ENCODE results near the gene BBIP1. TPM values are rescaled to one million over a fixed set of nuclear protein-coding genes. Genes with fewer than 3 reads are reported as not detected.

BBIP1 gene
- total and polyA plus RNA-seq, 4 experiments from 2014 or later: 24.4 to 46.8 (median 35.7) TPM

DNA sequence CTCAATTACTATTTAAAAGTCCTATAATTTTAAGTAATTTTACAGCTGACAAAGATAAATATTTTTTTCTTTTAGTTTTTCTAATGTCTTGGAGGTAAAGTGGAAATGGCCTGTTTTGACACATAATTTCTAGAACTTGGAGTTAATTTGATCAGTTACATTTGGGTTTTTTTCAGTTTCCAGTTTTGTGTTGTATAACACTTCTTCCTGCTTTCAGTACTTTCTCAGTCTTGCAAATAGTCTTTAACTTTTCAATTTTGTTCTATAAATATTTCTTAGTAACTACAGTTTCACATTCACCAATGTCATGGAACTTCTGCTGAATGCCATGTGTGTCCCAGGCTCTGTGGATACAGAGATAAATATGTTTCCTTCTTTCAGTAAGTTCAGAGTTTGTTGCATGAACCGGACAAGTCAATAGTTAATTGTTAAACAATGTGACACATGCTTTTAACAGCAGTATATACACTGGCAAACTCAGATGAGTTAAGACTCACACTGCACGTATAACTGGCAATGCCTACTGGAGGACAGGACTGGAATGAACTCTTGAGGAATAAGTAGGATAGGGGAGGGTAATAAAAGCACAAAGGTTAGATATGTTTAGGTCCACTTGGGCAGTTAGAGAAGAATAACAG, 5.0 kb upstream of the BBIP1 start:
- H3K4me3 ChIP-seq (ENCODE audit: low read length in 2 of 2): no peak overlapping the region
- H3K27me3 ChIP-seq (ENCODE audit: insufficient read depth, low read length): no peaks in the 10 kb centered on the region
- no peak overlapping the region for H3K27ac ChIP-seq (ENCODE audit: low read depth, low read length)
- peaks cover 72% of the 10 kb centered on the region for H3K4me1 ChIP-seq (ENCODE audit: insufficient read depth, low read length)
- Mint-ChIP-seq H3K27me3 (no peaks in the 10 kb centered on the region), H3K4me1 (peaks cover 33 to 68% (median 47%) of the 10 kb centered on the region in 4 donors), H3K36me3 (peaks cover 0 to 11% of the 10 kb centered on the region in 2 donors), H3K4me3 (peak overlapping the region in 3 of 8 donors; percentile 22 to 37 (median 36)), H3K9me3 (peaks cover 0 to 1% (median 0%) of the 10 kb centered on the region in 8 donors), H3K27ac (peak overlapping the region in 1 of 7 donors; percentile 64)
- H3K36me3 ChIP-seq (ENCODE audit: insufficient read depth, low read length): no peaks in the 10 kb centered on the region
- intact Hi-C loops (cut with micrococcal nuclease): no loop called here
- ChIA-PET CTCF (ENCODE audit: partially characterized antibody) (no interaction called here), POLR2A (ENCODE audit: partially characterized antibody) (no interaction called here)
- DNase-seq: no peak
- H3K9me3 ChIP-seq (ENCODE audit: control insufficient read depth in 1 of 2, low read length in 2 of 2): no peaks in the 10 kb centered on the region

- Mint-ChIP-seq H3K9me3 (peaks cover 0 to 2% (median 0%) of the 10 kb centered on the region in 8 donors), H3K36me3 (peaks cover 0 to 33% of the 10 kb centered on the region in 2 donors), H3K27me3 (no peaks in the 10 kb centered on the region), H3K4me3 (peak overlapping the region; percentile 91 to 98 (median 92)), H3K27ac (peak overlapping the region; percentile 76 to 97 (median 89)), H3K4me1 (peaks cover 32 to 71% (median 42%) of the 10 kb centered on the region in 4 donors)
- H3K27me3 ChIP-seq (ENCODE audit: insufficient read depth, low read length): no peaks in the 10 kb centered on the region
- peaks cover 51% of the 10 kb centered on the region for H3K4me1 ChIP-seq (ENCODE audit: insufficient read depth, low read length)
- no peaks in the 10 kb centered on the region for H3K36me3 ChIP-seq (ENCODE audit: insufficient read depth, low read length)
- peak in 4 of 5 donors; percentile 8 to 43 (median 18) for DNase-seq
- CTCF ChIA-PET (ENCODE audit: partially characterized antibody): interaction anchor here (1.4 kb wide), 1 partner anchor 152 kb away, joined by 3 read pairs; no protein-coding TSS in a partner anchor
- POLR2A ChIA-PET (ENCODE audit: partially characterized antibody): interaction anchor here (1.0 to 2.4 kb wide), 4 partner anchors 9 to 353 kb away, joined by 3 to 7 read pairs (median 4); partner anchors contain the start of gene SMC3
- no peaks in the 10 kb centered on the region for H3K9me3 ChIP-seq (ENCODE audit: control insufficient read depth in 1 of 2, low read length in 2 of 2)
- intact Hi-C loops (cut with micrococcal nuclease): loop anchor here (1.0 to 5.0 kb wide), 7 partner anchors 27 to 913 kb away; partner anchors contain the start of genes ADD3 and SMNDC1
- H3K27ac ChIP-seq (ENCODE audit: low read depth, low read length): peak overlapping the region; percentile 99
- H3K4me3 ChIP-seq (ENCODE audit: low read length in 2 of 2): peak overlapping the region; percentile 54 to 55
These were observed 1.2 kb upstream of the BBIP1 start for GRCh38 chr10:110919971-110920881.

GRCh38 chr10:110919349-110919931, 460 bp upstream of the BBIP1 start, which contains the start of gene SHOC2:
SHOC2 (plus strand) TSS chr10:110919604; CDS start chr10:110964359, 44,755 bp downstream.
- intact Hi-C loops (cut with micrococcal nuclease): loop anchor here (1.0 to 5.0 kb wide), 7 partner anchors 27 to 912 kb away; partner anchors contain the start of genes ADD3 and SMNDC1

DNA sequence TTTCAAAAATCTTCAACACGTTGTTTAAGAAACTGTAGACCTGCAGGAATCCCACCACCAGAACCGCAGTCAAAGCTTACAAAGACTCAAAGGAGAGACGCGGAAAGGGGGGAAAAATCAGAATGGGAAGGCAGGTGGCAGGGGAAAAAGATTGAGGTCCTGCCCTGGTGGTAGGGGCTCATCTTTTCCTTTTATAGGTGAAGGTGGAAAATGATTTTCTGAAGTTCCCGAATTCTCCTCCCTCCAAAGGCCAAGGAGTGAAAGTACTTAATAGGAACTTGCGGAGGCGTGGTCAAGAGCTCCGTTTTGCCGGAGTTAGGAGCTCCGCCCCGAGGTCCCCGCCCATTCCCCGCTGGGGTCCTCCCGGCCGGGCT, 724 bp downstream of the BBIP1 start:
- Mint-ChIP-seq H3K4me3 (peak overlapping the region; percentile 92 to 99 (median 98)), H3K27me3 (no peaks in the 10 kb centered on the region), H3K4me1 (peaks cover 26 to 58% (median 33%) of the 10 kb centered on the region in 4 donors), H3K36me3 (peaks cover 0 to 38% of the 10 kb centered on the region in 2 donors), H3K9me3 (peaks cover 0 to 2% (median 0%) of the 10 kb centered on the region in 8 donors), H3K27ac (peak overlapping the region; percentile 98 to 100 (median 100))
- peaks cover 39% of the 10 kb centered on the region for H3K4me1 ChIP-seq (ENCODE audit: insufficient read depth, low read length)
- no peaks in the 10 kb centered on the region for H3K9me3 ChIP-seq (ENCODE audit: control insufficient read depth in 1 of 2, low read length in 2 of 2)
- no peaks in the 10 kb centered on the region for H3K36me3 ChIP-seq (ENCODE audit: insufficient read depth, low read length)
- peak in 4 of 5 donors; percentile 79 to 89 (median 79) for DNase-seq
- peak overlapping the region; percentile 99 for H3K27ac ChIP-seq (ENCODE audit: low read depth, low read length)
- POLR2A ChIA-PET (ENCODE audit: partially characterized antibody): interaction anchor here (0.6 to 3.4 kb wide), 22 partner anchors 8 to 1457 kb away, joined by 3 to 28 read pairs (median 8); partner anchors contain the start of genes PDCD4, SMC3 and SMNDC1
- no peaks in the 10 kb centered on the region for H3K27me3 ChIP-seq (ENCODE audit: insufficient read depth, low read length)
- H3K4me3 ChIP-seq (ENCODE audit: low read length in 2 of 2): peak overlapping the region; percentile 85 to 99
- intact Hi-C loops (cut with micrococcal nuclease): loop anchor here (1.0 to 5.0 kb wide), 6 partner anchors 25 to 911 kb away; partner anchors contain the start of genes ADD3 and SMNDC1
- CTCF ChIA-PET (ENCODE audit: partially characterized antibody): interaction anchor here (0.6 to 2.0 kb wide), 7 partner anchors 11 to 308 kb away, joined by 3 to 9 read pairs (median 4); no protein-coding TSS in a partner anchor

More at GRCh38 chr10:110919349-110919931, 460 bp upstream of the BBIP1 start, which contains the start of gene SHOC2:
- no peaks in the 10 kb centered on the region for H3K27me3 Mint-ChIP-seq
- Histone ChIP-seq H3K4me1 (ENCODE audit: insufficient read depth, low read length) (peaks cover 48% of the 10 kb centered on the region), H3K9me3 (ENCODE audit: control insufficient read depth in 1 of 2, low read length in 2 of 2) (no peaks in the 10 kb centered on the region), H3K36me3 (ENCODE audit: insufficient read depth, low read length) (no peaks in the 10 kb centered on the region), H3K4me3 (ENCODE audit: low read length in 2 of 2) (peak within 1 kb of the TSS; percentile 85 to 99), H3K27ac (ENCODE audit: low read depth, low read length) (peak within 1 kb of the TSS; percentile 99), H3K27me3 (ENCODE audit: insufficient read depth, low read length) (no peaks in the 10 kb centered on the region)
- H3K9me3 Mint-ChIP-seq: peaks cover 0 to 2% (median 0%) of the 10 kb centered on the region in 8 donors
- POLR2A ChIA-PET (ENCODE audit: partially characterized antibody): interaction anchor here (0.6 to 3.4 kb wide), 31 partner anchors 9 to 1456 kb away, joined by 3 to 28 read pairs (median 6); partner anchors contain the start of genes PDCD4, SMC3 and SMNDC1
- peak in 4 of 5 donors; percentile 99 to 100 (median 99) for DNase-seq
- H3K36me3 Mint-ChIP-seq: peaks cover 0 to 35% of the 10 kb centered on the region in 2 donors
- H3K4me3 Mint-ChIP-seq: peak within 1 kb of the TSS; percentile 92 to 99 (median 98)
- H3K27ac Mint-ChIP-seq: peak within 1 kb of the TSS; percentile 98 to 100 (median 100)
- CTCF ChIA-PET (ENCODE audit: partially characterized antibody): interaction anchor here (1.0 to 2.0 kb wide), 4 partner anchors 10 to 309 kb away, joined by 4 to 6 read pairs (median 4); no protein-coding TSS in a partner anchor
- H3K4me1 Mint-ChIP-seq: peaks cover 30 to 67% (median 40%) of the 10 kb centered on the region in 4 donors

DNA sequence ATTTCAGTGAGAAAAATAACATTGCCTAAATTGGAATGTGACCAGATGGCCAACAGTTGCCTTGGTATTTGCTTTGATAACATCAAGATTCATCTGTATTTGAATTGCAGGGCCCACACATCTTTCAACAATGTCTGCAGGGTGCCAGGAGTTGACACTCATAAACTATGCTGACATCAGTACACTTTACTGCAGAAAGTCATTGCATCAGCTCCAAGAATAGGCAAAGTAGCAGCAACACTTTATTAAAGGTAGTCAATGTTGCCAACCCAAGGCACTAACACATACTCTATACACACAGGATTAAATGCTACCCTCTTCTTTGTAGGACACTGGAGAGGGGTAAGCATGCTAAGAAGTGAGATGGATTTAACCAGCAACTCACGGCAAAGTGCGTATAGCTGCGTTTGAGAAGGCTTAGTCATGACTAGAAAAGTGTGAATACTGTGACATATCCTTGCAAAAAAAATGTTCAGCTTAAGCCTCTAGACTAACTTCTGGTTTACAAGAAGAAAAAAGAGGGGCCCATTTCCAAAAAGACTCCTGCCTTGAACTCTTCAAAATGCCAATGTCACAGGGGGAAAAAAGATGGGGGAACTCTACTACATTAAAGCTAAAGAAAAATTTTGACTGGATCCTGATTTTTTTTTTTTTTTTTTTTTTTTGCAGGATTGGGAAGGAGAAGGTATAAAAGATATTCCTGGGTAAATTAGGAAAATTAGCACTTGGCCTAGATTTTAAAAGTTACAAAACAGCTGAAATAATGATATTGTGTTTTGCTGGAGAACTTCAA, 2.2 kb downstream of the BBIP1 start:
- Mint-ChIP-seq H3K27me3 (no peaks in the 10 kb centered on the region), H3K36me3 (peaks cover under 1 to 39% of the 10 kb centered on the region in 2 donors), H3K27ac (peak overlapping the region in 4 of 7 donors; percentile 27 to 100 (median 100)), H3K4me1 (peaks cover 23 to 49% (median 29%) of the 10 kb centered on the region in 4 donors), H3K4me3 (peak overlapping the region in 3 of 8 donors; percentile 68 to 99 (median 97)), H3K9me3 (peaks cover 0 to 2% (median 0%) of the 10 kb centered on the region in 8 donors)
- no peak for DNase-seq
- Histone ChIP-seq H3K9me3 (ENCODE audit: control insufficient read depth in 1 of 2, low read length in 2 of 2) (no peaks in the 10 kb centered on the region), H3K4me3 (ENCODE audit: low read length in 2 of 2) (no peak overlapping the region), H3K27ac (ENCODE audit: low read depth, low read length) (no peak overlapping the region), H3K4me1 (ENCODE audit: insufficient read depth, low read length) (peaks cover 28% of the 10 kb centered on the region), H3K36me3 (ENCODE audit: insufficient read depth, low read length) (no peaks in the 10 kb centered on the region), H3K27me3 (ENCODE audit: insufficient read depth, low read length) (no peaks in the 10 kb centered on the region)
- POLR2A ChIA-PET (ENCODE audit: partially characterized antibody): interaction anchor here (0.6 to 3.4 kb wide), 4 partner anchors 10 to 709 kb away, joined by 3 to 17 read pairs (median 3); partner anchors contain the start of gene PDCD4
- CTCF ChIA-PET (ENCODE audit: partially characterized antibody): interaction anchor here (1.2 to 1.8 kb wide), 3 partner anchors 23 to 244 kb away, joined by 3 to 9 read pairs (median 3); no protein-coding TSS in a partner anchor
- intact Hi-C loops (cut with micrococcal nuclease): loop anchor here (5.0 kb wide), 2 partner anchors 704 to 909 kb away; partner anchors contain the start of gene ADD3

Measured in CD4-positive, alpha-beta memory T cell (primary cell).